ENCODE measurements around the gene ABTB2.

ABTB2 gene

DNA sequence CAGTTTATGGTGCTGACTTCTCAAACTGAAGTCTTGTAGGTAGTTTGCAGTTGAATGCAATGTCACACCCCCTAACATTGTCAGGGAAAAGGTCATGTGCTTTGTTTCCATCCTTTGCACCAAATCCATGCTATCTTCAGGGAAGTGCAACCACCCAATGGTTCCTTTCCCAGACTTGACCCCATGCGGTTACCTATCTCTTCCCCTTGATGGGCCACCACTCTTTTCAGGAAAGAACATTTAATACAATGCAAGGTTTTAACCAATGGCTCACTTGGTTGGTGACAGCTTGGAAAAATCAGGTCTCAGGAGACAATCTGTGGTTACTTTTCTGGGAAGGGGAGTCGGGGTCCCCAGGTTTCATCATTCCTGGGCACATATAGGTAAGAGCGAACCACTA, 2.1 kb downstream of the ABTB2 start:
- TF ChIP-seq, protein P1, sequence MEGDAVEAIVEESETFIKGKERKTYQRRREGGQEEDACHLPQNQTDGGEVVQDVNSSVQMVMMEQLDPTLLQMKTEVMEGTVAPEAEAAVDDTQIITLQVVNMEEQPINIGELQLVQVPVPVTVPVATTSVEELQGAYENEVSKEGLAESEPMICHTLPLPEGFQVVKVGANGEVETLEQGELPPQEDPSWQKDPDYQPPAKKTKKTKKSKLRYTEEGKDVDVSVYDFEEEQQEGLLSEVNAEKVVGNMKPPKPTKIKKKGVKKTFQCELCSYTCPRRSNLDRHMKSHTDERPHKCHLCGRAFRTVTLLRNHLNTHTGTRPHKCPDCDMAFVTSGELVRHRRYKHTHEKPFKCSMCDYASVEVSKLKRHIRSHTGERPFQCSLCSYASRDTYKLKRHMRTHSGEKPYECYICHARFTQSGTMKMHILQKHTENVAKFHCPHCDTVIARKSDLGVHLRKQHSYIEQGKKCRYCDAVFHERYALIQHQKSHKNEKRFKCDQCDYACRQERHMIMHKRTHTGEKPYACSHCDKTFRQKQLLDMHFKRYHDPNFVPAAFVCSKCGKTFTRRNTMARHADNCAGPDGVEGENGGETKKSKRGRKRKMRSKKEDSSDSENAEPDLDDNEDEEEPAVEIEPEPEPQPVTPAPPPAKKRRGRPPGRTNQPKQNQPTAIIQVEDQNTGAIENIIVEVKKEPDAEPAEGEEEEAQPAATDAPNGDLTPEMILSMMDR (IDR thresholded peaks at IDR 0.05; ENCODE audit: low read depth, low read length), result no peak
- no peak for DNase-seq (ENCODE audit: extremely low read depth, low read depth)

DNA sequence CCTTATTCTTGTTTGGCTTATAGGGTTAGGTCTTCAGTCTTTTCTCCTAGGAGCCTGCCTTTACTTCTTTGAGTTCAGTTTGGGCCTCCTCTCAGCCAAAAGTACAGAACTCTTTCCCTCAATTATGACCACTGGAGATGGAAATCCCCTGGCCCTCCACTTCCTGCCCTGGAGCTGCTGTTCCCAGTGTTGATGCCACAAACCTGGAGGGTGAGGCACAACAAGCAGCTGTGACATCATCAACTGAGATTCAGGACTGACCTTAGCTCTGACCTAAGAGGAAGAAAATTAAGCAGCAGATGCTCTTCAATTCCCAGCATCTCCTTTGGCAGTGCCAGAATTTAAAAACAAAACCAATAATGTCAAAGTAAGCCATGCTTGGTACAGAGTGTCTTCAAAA, 3.0 kb downstream of the ABTB2 start:
- TF ChIP-seq, protein P1 (IDR thresholded peaks at IDR 0.05; ENCODE audit: low read depth, low read length), result no peak
- no peak for DNase-seq (ENCODE audit: extremely low read depth, low read depth)

DNA sequence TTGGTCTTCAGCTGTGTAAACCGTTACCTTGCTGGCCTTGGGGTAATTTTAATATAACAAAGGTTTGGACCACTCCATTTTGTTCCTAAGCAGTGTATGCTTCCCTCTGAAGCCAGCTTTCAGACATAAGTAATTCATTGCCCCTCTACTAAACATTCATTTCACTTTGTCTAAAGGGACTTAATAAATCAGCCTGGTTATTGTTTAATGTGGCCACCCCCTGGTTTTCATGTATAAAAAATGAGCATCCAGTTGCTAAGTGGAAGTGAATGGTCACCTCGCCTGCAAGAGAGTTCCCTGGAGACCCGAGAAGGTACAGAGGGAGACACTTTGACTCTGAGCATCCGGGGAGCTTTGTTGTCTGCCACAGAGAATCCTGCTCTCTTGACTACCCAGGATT, 3.9 kb downstream of the ABTB2 start:
- TF ChIP-seq, protein P1 (IDR thresholded peaks at IDR 0.05; ENCODE audit: low read depth, low read length), result no peak
- no peak for DNase-seq (ENCODE audit: extremely low read depth, low read depth)

DNA sequence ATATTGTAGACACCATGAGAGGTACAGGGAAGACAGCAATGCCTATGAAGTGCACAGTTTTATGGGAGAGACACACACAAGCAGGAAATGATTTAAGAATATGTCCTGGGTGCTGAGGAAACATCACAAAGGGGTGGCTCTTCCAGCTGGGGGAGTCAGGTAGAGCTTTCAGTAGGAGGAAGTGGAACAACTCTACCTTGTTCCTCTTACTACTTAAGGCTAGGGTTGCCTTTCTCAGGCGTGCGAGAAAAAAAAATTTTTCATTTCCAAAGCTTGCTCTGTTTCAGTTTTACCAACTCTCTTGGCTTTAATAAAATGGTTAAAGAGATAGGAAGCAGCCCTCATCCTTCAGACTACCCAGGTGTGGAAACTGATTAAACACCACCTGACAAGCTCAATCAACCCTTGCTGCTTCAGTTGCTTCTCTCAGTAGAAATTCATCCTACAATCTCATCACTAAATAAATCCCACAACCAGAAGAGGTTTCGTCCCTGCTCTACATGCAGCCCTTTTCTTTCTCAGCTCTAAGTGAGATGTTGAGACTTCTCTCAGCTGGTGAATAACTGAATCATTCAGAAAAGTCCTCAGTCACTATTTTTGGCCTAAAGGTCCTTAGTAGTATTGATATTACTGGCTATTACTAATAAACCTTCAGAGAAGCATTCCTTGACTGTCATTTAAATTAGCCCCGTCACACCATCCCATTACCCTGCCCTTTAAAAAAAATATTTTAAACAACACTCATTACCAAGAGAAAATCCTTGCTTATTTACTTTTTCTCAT, 5.9 kb downstream of the ABTB2 start:
- DNase-seq (ENCODE audit: extremely low read depth, low read depth), result no peak
- TF ChIP-seq, protein P1 (IDR thresholded peaks at IDR 0.05; ENCODE audit: low read depth, low read length), result no peak

DNA sequence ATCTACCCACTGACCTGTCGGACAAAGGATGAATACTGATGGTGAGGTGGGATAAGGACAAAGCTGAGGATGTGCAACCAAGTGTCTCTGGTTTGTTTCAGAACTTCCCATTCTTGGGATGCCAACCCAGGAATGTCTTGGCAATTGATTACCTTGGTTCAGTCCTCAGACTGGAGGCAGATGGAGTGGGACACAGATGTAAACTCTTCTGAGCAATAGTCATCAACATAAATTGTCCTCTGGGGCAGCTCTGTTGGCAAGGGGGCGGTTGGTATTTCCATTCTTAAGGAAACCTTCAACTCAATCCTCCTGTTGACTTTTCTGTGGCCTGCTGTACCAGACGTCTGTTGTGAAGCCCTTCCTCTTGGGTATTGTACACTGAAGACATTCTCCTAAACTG, 6.8 kb downstream of the ABTB2 start:
- TF ChIP-seq, protein P1 (IDR thresholded peaks at IDR 0.05; ENCODE audit: low read depth, low read length), result no peak
- no peak for DNase-seq (ENCODE audit: extremely low read depth, low read depth)

DNA sequence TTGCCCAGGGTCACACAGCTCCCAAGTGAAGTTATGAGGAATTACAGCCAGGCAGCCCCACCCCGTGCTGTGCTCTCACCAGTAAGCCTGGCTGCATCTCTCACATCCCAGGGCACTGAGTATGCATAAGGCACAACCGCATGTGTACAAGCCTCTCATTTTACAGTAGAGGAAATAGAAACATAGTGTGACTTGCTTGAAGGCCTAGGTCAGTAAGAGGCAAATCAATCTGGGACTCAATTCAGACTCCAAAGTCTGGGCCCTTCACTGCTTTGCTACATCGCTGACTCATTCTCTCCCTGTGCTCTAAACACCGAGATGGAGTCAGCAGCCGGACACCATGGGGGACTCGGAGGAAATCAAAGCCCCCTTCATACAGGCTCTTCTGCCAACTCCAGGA, 7.9 kb downstream of the ABTB2 start:
- TF ChIP-seq, protein P1 (IDR thresholded peaks at IDR 0.05; ENCODE audit: low read depth, low read length), result no peak
- no peak for DNase-seq (ENCODE audit: extremely low read depth, low read depth)

DNA sequence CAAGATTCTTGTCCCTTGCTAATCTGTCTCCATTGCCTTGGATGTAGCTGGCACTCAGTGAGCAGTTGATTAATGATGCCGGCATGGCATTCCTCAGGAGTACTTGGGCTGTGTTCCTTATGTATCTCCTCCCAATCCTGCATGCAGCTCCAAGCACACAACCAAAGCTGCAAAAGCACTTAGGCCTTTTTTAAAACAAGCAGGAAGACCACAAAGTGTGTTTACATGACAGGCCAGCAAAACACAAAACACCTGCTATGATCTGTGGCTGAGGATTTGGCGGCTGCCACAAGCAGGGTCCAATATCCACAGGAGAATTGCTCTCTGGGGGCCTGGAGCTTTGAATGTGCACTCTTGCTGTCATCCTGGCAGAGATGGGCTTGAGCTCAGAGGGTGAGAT, 8.9 kb downstream of the ABTB2 start:
- no peak for DNase-seq (ENCODE audit: extremely low read depth, low read depth)
- TF ChIP-seq, protein P1 (IDR thresholded peaks at IDR 0.05; ENCODE audit: low read depth, low read length), result no peak

Measured in AG09319 (cell line).